ENCODE data around the gene CCDC24. TPM values are rescaled to one million over a fixed set of nuclear protein-coding genes. Genes with fewer than 3 reads are reported as not detected.

CCDC24 gene
- total and polyA plus RNA-seq, 9 of the 15 experiments (the other 6 are each of a cell fraction or from before 2014, with no cell fraction given) = 0.31 to 4.5 (median 1.5) TPM

- TF ChIP-seq ZNF449 (CRISPR knock-in tag; IDR thresholded peaks at IDR 0.05) = peak; percentile 97
- no peak for TF ChIP-seq RBM14 (IDR thresholded peaks at IDR 0.05; ENCODE audit: borderline replicate concordance, insufficient read depth, low read depth, low read length)
- peak; percentile 99 for TF ChIP-seq MTA2 (IDR thresholded peaks at IDR 0.05; ENCODE audit: low read depth)
- peak; percentile 92 for TF ChIP-seq MBD2 (IDR thresholded peaks at IDR 0.05; ENCODE audit: borderline replicate concordance, low read depth)
- TF ChIP-seq BHLHE40 (IDR thresholded peaks at IDR 0.05; ENCODE audit: low read length) = peak; percentile 86
- TF ChIP-seq ZC3H4 (CRISPR knock-in tag; IDR thresholded peaks at IDR 0.05; ENCODE audit: borderline replicate concordance) = no peak
- no peak for TF ChIP-seq COPS2 (conservative IDR thresholded peaks at IDR 0.05)
- TF ChIP-seq TCFL5 (CRISPR knock-in tag; conservative IDR thresholded peaks at IDR 0.05) = peak; percentile 91
- no peak for TF ChIP-seq ZNF699 (CRISPR knock-in tag; IDR thresholded peaks at IDR 0.05; ENCODE audit: insufficient replicate concordance)
- peak; percentile 99 for TF ChIP-seq FOXM1 (IDR thresholded peaks at IDR 0.05; ENCODE audit: low read depth)
- 0 out of 2 replicates have a peak, but pooled peaks have one; percentile 60 for TF ChIP-seq FOXM1 (CRISPR knock-in tag; IDR thresholded peaks at IDR 0.05; ENCODE audit: low read depth)
- no peak for TF ChIP-seq POLR2H (tag; IDR thresholded peaks at IDR 0.05; ENCODE audit: low read depth)
- TF ChIP-seq JUND (IDR thresholded peaks at IDR 0.05; ENCODE audit: borderline replicate concordance, low read depth, low read length) = peak; percentile 94
- peak; percentile 87; the same call in 2 of the 3 replicates for TF ChIP-seq JUND (tag; IDR thresholded peaks at IDR 0.05; ENCODE audit: borderline replicate concordance, low read depth, low read length)
- TF ChIP-seq SIX5 (IDR thresholded peaks at IDR 0.05; ENCODE audit: borderline replicate concordance in 1 of 2, insufficient read depth in 1 of 2, low read depth in 1 of 2, low read length in 2 of 2) = no peak
- TF ChIP-seq HNRNPUL1 (IDR thresholded peaks at IDR 0.05; ENCODE audit: low read length) = no peak
- TF ChIP-seq MECOM (CRISPR knock-in tag; IDR thresholded peaks at IDR 0.05) = peak; percentile 95
- no peak for TF ChIP-seq ZNF217 (CRISPR knock-in tag; IDR thresholded peaks at IDR 0.05)
- TF ChIP-seq KLF10 (CRISPR knock-in tag; IDR thresholded peaks at IDR 0.05) = no peak
- TF ChIP-seq TARDBP (IDR thresholded peaks at IDR 0.05) = peak; percentile 100
- TF ChIP-seq ESRRA (IDR thresholded peaks at IDR 0.05; ENCODE audit: borderline replicate concordance, low read depth) = peak; percentile 90
- no peak for TF ChIP-seq NR0B1 (IDR thresholded peaks at IDR 0.05; ENCODE audit: partially characterized antibody)
- no peak for TF ChIP-seq SNRNP70 (optimal IDR thresholded peaks at IDR 0.05; ENCODE audit: low read depth, low read length)
- peak; percentile 91 for TF ChIP-seq MAX (CRISPR knock-in tag; IDR thresholded peaks at IDR 0.05)
- no peak for TF ChIP-seq KDM2B (CRISPR knock-in tag; IDR thresholded peaks at IDR 0.05)
- TF ChIP-seq NUFIP1 (IDR thresholded peaks at IDR 0.05; ENCODE audit: partially characterized antibody) = peak; percentile 43
- TF ChIP-seq NCOA4 (IDR thresholded peaks at IDR 0.05; ENCODE audit: partially characterized antibody) = peak; percentile 50
- TF ChIP-seq ZNF121 (CRISPR knock-in tag; conservative IDR thresholded peaks at IDR 0.05) = no peak
- peak; percentile 41; the same call in 1 of the 2 replicates for TF ChIP-seq NCOA6 (IDR thresholded peaks at IDR 0.05)
These were observed 44.5 kb downstream of the CCDC24 start (continued) for GRCh38 chr1:44035726-44036408.
